Heart left ventricle (tissue), 16 donors: ENCODE measurements around the gene SMCR8. TPM values are rescaled to one million over a fixed set of nuclear protein-coding genes. Genes with fewer than 3 reads are reported as not detected.

Experiments
- ATAC-seq, 4 donors: fragments of 200-7000 bp; cut with Tn5 transposase; one replicate each; pipeline ENCODE4 v1.9.1; 2020 to 2022; ENCODE audit warnings: moderate library complexity in 4 of 4, mild to moderate bottlenecking in 3 of 4, moderate number of reproducible peaks in 1 of 4
- DNase-seq, 5 donors: peaks; one replicate each; pipeline ENCODE4 v3.0.0-alpha.2; 2020
- H3K27ac ChIP-seq, 12 donors: fragments of 200-600 bp; sonication (generic) in 4 of 12; one replicate each; pipeline versions ENCODE4 v1.5.0 to v1.8.0; 2016 to 2022; ENCODE audit warnings: mild to moderate bottlenecking in 2 of 12
- H3K27me3 ChIP-seq, 9 donors: fragments of 200-600 bp; sonication (generic) in 2 of 9; one replicate each; pipeline versions ENCODE4 v1.5.1 to v1.8.0; 2016 to 2022; ENCODE audit warnings: mild to moderate bottlenecking in 3 of 9
- H3K36me3 ChIP-seq, 9 donors: fragments of 200-600 bp; sonication (generic) in 2 of 9; one replicate each; pipeline versions ENCODE4 v1.5.0 to v1.8.0; 2018 to 2022; ENCODE audit warnings: mild to moderate bottlenecking in 2 of 9
- H3K4me1 ChIP-seq, 12 donors: fragments of 200-600 bp; sonication (generic) in 4 of 12; one replicate each; pipeline versions ENCODE4 v1.5.0 to v1.8.0; 2016 to 2022; ENCODE audit warnings: mild to moderate bottlenecking in 3 of 12
- H3K4me3 ChIP-seq, 12 donors: fragments of 200-600 bp; sonication (generic) in 4 of 12; one replicate each; pipeline versions ENCODE4 v1.5.0 to v1.8.0; 2017 to 2022; ENCODE audit warnings: mild to moderate bottlenecking in 9 of 12, moderate library complexity in 4 of 12
- H3K9me3 ChIP-seq, 12 donors: fragments of 200-600 bp; sonication (generic) in 4 of 12; one replicate each; pipeline versions ENCODE4 v1.5.0 to v1.8.0; 2016 to 2022; ENCODE audit warnings: mild to moderate bottlenecking in 1 of 12
- CTCF ChIP-seq, 12 donors: fragments of 200-600 bp; sonication (generic) in 4 of 12; IDR thresholded peaks; one replicate each; pipeline versions ENCODE4 v1.5.0 to v1.8.0; 2018 to 2022; ENCODE audit warnings: antibody characterized with exemption in 12 of 12, mild to moderate bottlenecking in 5 of 12
- POLR2A ChIP-seq, 2 donors: fragments of 450-650 bp; IDR thresholded peaks; one replicate each; pipeline ENCODE4 v1.6.1; 2017; ENCODE audit warnings: antibody characterized with exemption in 2 of 2, mild to moderate bottlenecking in 2 of 2, moderate library complexity in 2 of 2
- WGBS, 4 donors: extraction: QIAGEN DNeasy Blood & Tissue Kit in 2 of 4; methylation state at CpG; one replicate each; pipeline versions ENCODE4 v1.1.5 to v1.1.7; 2013 to 2018; 5-methylcytosine and 5-hydroxymethylcytosine counted together
- intact Hi-C, 10 donors: fragments of 100-400 bp; cut with DNase I; formaldehyde crosslinking; loops; one replicate each; pipeline versions ENCODE4 v1.11.1 to v1.14.2; 2022
- polyA plus RNA-seq, 2 donors: library from polyadenylated mRNA; stranded (reverse); fragments of 200-250 nt; gene quantifications; one replicate each; pipeline ENCODE4 v1.2.3, GENCODE V29; 2013
- total RNA-seq, 9 donors: library from RNA; depleted of rRNA in 2 of 9; stranded (reverse); fragments of >200 nt in 2 of 9; fragmentation: NEBNext Ultra II Directional in 3 of 9; extraction: Animal tissue kit (Norgen Biotek cat#: 25700) in 3 of 9; gene quantifications; one replicate each; pipeline versions ENCODE4 v1.1.0 to v1.2.4, GENCODE V29; 2016 to 2023
- donor health status: ischemic (EF 13 %, LVEDD 7.1; RV severe dilation, severe dysfunction).
- donor health status: healthy with polysubstance abuse.
- donor health status: DM: no; HTN: yes; CAD: no.
- donor health status: DM: no; HTN: no; CAD: no.
- donor health status: ischemic (EF 25% LVEDD 6.9; RV normal size, moderate dysfunction).
- donor health status: ischemic (EF 25% LVEDD 5.7; RV mildly dilated, moderate dysfunction).
- donor health status: healthy.
- donor health status: DM: yes; HTN: yes; CAD: no.
- donor health status: ischemic (EF 35%, LVEDD 5.7; RV mildly dilated, moderate dysfunction).
- donor health status: nonischemic (EF 11% LVEDD 7.7; RV severe dilation, severe dysfunction).
- donor health status: DM: yes; HTN: yes; CAD: no.
- donor health status: PGD.
- donor health status: ischemic (EF 29% LVEDD 5.4; RV normal size, mild dysfunction).
- donor health status: nonischemic (EF 23%, LVEDD 6.1; RV moderate dilation, normal function).

SMCR8 gene
- total and polyA plus RNA-seq, 11 donors: 2.9 to 17.6 (median 12.4) TPM

- Histone ChIP-seq H3K27me3 (no peaks in the 10 kb centered on the region), H3K36me3 (peaks cover 0 to 35% (median 26%) of the 10 kb centered on the region in 9 donors), H3K4me3 (no peak overlapping the region), H3K9me3 (no peaks in the 10 kb centered on the region), H3K27ac (no peak overlapping the region), H3K4me1 (no peaks in the 10 kb centered on the region)
- intact Hi-C loops: no loop called here
- TF ChIP-seq CTCF (IDR thresholded peaks at IDR 0.05): no peak
- TF ChIP-seq POLR2A (IDR thresholded peaks at IDR 0.05): no peak
- DNase-seq (no peak), ATAC-seq (no peak)
- 79 to 85% (median 81%) methylated on average over 14 of the region's 14 CpGs for WGBS, 4 donors
Observed at GRCh38 chr17:18270046-18270931, 44.8 kb upstream of the SMCR8 start.

GRCh38 chr17:18277076-18277475, 38.0 kb upstream of the SMCR8 start:
- TF ChIP-seq CTCF (IDR thresholded peaks at IDR 0.05) (no peak), POLR2A (IDR thresholded peaks at IDR 0.05) (no peak)
- Histone ChIP-seq H3K27ac (no peak overlapping the region), H3K9me3 (no peaks in the 10 kb centered on the region)

GRCh38 chr17:18278867-18279266, 36.2 kb upstream of the SMCR8 start:
- Histone ChIP-seq H3K27me3 (no peaks in the 10 kb centered on the region), H3K4me1 (peaks cover 0 to 8% (median 0%) of the 10 kb centered on the region in 12 donors), H3K27ac (no peak overlapping the region), H3K4me3 (no peak overlapping the region), H3K36me3 (peaks cover 0 to 94% (median 90%) of the 10 kb centered on the region in 9 donors), H3K9me3 (no peaks in the 10 kb centered on the region)
- ATAC-seq (no peak), DNase-seq (no peak)
- intact Hi-C loops: no loop called here
- 85 to 89% (median 85%) methylated on average over 3 of the region's 3 CpGs for WGBS, 4 donors
- no peak for TF ChIP-seq POLR2A (IDR thresholded peaks at IDR 0.05)
- TF ChIP-seq CTCF (IDR thresholded peaks at IDR 0.05): no peak

More at GRCh38 chr17:18277076-18277475, 38.0 kb upstream of the SMCR8 start:
- intact Hi-C loops: no loop called here
- WGBS, 4 donors: 73 to 100% (median 81%) methylated on average over 1 of the region's 1 CpG
- no peak for ATAC-seq
- Histone ChIP-seq H3K4me3 (no peak overlapping the region), H3K36me3 (peaks cover 0 to 86% (median 78%) of the 10 kb centered on the region in 9 donors), H3K27me3 (no peaks in the 10 kb centered on the region), H3K4me1 (peaks cover 0 to 8% (median 0%) of the 10 kb centered on the region in 12 donors)
- no peak for DNase-seq

- H3K4me3 ChIP-seq: no peak overlapping the region
- TF ChIP-seq POLR2A (IDR thresholded peaks at IDR 0.05): no peak
- TF ChIP-seq CTCF (IDR thresholded peaks at IDR 0.05): no peak
- ATAC-seq: peak in 1 of 4 donors; percentile 10
- no peak for DNase-seq
- H3K27me3 ChIP-seq: no peaks in the 10 kb centered on the region
- intact Hi-C loops: no loop called here
- no peaks in the 10 kb centered on the region for H3K9me3 ChIP-seq
- peaks cover 0 to 96% (median 93%) of the 10 kb centered on the region in 9 donors for H3K36me3 ChIP-seq
- H3K4me1 ChIP-seq: peaks cover 0 to 8% (median 0%) of the 10 kb centered on the region in 12 donors
- H3K27ac ChIP-seq: no peak overlapping the region
- WGBS, 4 donors: 65 to 86% (median 84%) methylated on average over 3 to 4 of the region's 4 CpGs
Observed at GRCh38 chr17:18280249-18280648, 34.8 kb upstream of the SMCR8 start.
